WI38 (cell line): Measurements from ENCODE around the gene ZNF780B.

Source experiments
- H3K4me3 ChIP-seq: 2 replicates; pipeline ENCODE4 v1.5.1; 2011; ENCODE audit warnings: low read depth, mild to moderate bottlenecking, control low read depth, low read length
- CTCF ChIP-seq: IDR thresholded peaks from 2 replicates; pipeline ENCODE4 v1.5.1; 2012; ENCODE audit warnings: low read depth, mild to moderate bottlenecking, control low read depth, low read length

The ZNF780B gene

GRCh38 chr19:40055832-40056504 lies at the start of gene ZNF780B:
Gene ZNF780B (minus strand): TSS chr19:40056231. CDS start chr19:40050332, 5,899 bp downstream.
- H3K4me3 ChIP-seq = peak within 1 kb of the TSS; percentile 73
- no peak for TF ChIP-seq CTCF

- no peak overlapping the region for H3K4me3 ChIP-seq
- TF ChIP-seq CTCF = no peak
These were observed 48.7 kb upstream of the ZNF780B start for GRCh38 chr19:40104754-40105153.

- no peak overlapping the region for H3K4me3 ChIP-seq
- TF ChIP-seq CTCF = no peak
These were observed 47.6 kb upstream of the ZNF780B start for GRCh38 chr19:40103600-40103999.

GRCh38 chr19:40101813-40102212 lies 45.8 kb upstream of the ZNF780B start:
- H3K4me3 ChIP-seq = no peak overlapping the region
- TF ChIP-seq CTCF = no peak

- TF ChIP-seq CTCF = no peak
- H3K4me3 ChIP-seq = no peak overlapping the region
These were observed 37.4 kb upstream of the ZNF780B start for GRCh38 chr19:40093416-40093815.

- TF ChIP-seq CTCF = no peak
These were observed 35.4 kb upstream of the ZNF780B start for GRCh38 chr19:40091205-40092129.

More at GRCh38 chr19:40091205-40092129, 35.4 kb upstream of the ZNF780B start:
- peak overlapping the region; percentile 91 for H3K4me3 ChIP-seq
